HL-60 (cell line): ENCODE data around the gene C15orf40.

Experiments
- DNase-seq, 2 experiments: peaks; one replicate each; pipeline ENCODE4 v3.0.0-alpha.2; 2010 to 2020; ENCODE audit warnings: low read depth in 1 of 2, low spot score in 1 of 2
- H3K27ac ChIP-seq: fragments of 250-450 bp; sonication (Bioruptor Pico); replicated peaks from 2 replicates; pipeline ENCODE4 v1.5.1; 2020; ENCODE audit warnings: mild to moderate bottlenecking, moderate library complexity
- H3K27me3 ChIP-seq: fragments of 250-450 bp; sonication (Bioruptor Pico); 2 replicates; pipeline ENCODE4 v1.5.1; 2021; ENCODE audit warnings: mild to moderate bottlenecking, moderate library complexity; ENCODE audit not compliant: insufficient read depth, poor library complexity, severe bottlenecking
- H3K4me3 ChIP-seq: replicated peaks from 2 replicates; pipeline ENCODE4 v1.5.1; 2011; ENCODE audit warnings: mild to moderate bottlenecking, control low read depth, low read length; ENCODE audit not compliant: insufficient read depth
- GABPA ChIP-seq: IDR thresholded peaks from 2 replicates; pipeline ENCODE4 v1.6.1; 2012; ENCODE audit warnings: low read depth
- POLR2AphosphoS5 ChIP-seq: IDR thresholded peaks from 2 replicates; pipeline ENCODE4 v1.6.1; 2012; ENCODE audit warnings: low read depth
- SPI1 ChIP-seq: IDR thresholded peaks from 2 replicates; pipeline ENCODE4 v1.6.1; 2012; ENCODE audit warnings: low read depth, mild to moderate bottlenecking, borderline replicate concordance
- TF ChIP-seq, protein P1 (sequence below): IDR thresholded peaks from one replicate; pipeline ENCODE4 v1.5.1; 2011; ENCODE audit warnings: low read length, control low read depth, inconsistent platforms; ENCODE audit not compliant: insufficient read depth
- TF ChIP-seq, protein P2 (sequence below): IDR thresholded peaks from 2 replicates; pipeline ENCODE4 v1.6.1; 2012; ENCODE audit warnings: low read depth; ENCODE audit not compliant: insufficient replicate concordance

The C15orf40 gene

DNA sequence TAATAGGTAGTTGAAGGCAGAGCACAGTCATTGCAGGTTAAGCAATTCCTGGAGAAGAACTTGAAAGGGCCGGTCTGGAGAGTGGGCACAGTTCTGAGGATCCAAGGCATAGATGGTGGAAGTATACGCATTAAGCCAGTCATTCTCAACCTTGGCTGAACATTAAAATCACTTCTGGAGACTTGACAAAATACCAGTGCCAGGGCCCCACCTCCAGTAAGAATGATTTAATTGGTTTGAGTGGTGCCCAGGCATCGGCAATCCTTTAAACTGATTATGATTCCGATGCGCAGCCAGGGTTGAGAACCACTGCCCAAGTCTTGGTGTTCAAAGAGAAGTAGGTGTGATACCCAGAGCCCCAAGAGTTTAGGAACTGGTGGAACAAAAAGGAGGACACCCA, 52.0 kb downstream of the C15orf40 start:
- TF ChIP-seq, protein P1, sequence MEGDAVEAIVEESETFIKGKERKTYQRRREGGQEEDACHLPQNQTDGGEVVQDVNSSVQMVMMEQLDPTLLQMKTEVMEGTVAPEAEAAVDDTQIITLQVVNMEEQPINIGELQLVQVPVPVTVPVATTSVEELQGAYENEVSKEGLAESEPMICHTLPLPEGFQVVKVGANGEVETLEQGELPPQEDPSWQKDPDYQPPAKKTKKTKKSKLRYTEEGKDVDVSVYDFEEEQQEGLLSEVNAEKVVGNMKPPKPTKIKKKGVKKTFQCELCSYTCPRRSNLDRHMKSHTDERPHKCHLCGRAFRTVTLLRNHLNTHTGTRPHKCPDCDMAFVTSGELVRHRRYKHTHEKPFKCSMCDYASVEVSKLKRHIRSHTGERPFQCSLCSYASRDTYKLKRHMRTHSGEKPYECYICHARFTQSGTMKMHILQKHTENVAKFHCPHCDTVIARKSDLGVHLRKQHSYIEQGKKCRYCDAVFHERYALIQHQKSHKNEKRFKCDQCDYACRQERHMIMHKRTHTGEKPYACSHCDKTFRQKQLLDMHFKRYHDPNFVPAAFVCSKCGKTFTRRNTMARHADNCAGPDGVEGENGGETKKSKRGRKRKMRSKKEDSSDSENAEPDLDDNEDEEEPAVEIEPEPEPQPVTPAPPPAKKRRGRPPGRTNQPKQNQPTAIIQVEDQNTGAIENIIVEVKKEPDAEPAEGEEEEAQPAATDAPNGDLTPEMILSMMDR, result no peak
- no peak for TF ChIP-seq POLR2AphosphoS5
- TF ChIP-seq, protein P2, sequence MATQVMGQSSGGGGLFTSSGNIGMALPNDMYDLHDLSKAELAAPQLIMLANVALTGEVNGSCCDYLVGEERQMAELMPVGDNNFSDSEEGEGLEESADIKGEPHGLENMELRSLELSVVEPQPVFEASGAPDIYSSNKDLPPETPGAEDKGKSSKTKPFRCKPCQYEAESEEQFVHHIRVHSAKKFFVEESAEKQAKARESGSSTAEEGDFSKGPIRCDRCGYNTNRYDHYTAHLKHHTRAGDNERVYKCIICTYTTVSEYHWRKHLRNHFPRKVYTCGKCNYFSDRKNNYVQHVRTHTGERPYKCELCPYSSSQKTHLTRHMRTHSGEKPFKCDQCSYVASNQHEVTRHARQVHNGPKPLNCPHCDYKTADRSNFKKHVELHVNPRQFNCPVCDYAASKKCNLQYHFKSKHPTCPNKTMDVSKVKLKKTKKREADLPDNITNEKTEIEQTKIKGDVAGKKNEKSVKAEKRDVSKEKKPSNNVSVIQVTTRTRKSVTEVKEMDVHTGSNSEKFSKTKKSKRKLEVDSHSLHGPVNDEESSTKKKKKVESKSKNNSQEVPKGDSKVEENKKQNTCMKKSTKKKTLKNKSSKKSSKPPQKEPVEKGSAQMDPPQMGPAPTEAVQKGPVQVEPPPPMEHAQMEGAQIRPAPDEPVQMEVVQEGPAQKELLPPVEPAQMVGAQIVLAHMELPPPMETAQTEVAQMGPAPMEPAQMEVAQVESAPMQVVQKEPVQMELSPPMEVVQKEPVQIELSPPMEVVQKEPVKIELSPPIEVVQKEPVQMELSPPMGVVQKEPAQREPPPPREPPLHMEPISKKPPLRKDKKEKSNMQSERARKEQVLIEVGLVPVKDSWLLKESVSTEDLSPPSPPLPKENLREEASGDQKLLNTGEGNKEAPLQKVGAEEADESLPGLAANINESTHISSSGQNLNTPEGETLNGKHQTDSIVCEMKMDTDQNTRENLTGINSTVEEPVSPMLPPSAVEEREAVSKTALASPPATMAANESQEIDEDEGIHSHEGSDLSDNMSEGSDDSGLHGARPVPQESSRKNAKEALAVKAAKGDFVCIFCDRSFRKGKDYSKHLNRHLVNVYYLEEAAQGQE, result no peak
- no peak for TF ChIP-seq SPI1
- no peak for TF ChIP-seq GABPA

DNA sequence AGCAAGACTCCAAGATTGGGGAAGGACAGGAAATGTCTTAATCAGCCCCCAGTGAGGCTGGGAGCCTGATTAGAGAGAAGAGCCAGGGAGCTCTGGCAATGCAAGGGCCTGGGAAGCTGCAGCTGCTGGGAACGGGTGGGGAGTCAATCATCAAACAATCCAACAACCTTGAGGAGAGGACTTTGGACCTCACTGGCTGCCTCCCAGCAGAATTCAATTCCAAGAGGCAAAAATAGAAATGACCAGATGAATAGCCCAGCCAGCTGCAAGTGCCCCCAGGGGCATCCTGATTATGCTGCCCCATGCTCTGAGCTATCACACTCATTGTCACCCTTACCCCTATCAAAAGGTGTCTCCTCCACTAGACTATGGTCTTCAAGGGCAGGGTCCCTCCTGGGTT, 52.8 kb downstream of the C15orf40 start:
- no peak for DNase-seq
- H3K4me3 ChIP-seq, result no peak overlapping the region
- no peaks in the 10 kb centered on the region for H3K27me3 ChIP-seq
- TF ChIP-seq POLR2AphosphoS5 (no peak), GABPA (no peak), SPI1 (no peak)
- TF ChIP-seq, protein P1, result no peak
- TF ChIP-seq, protein P2, result no peak
- no peak overlapping the region for H3K27ac ChIP-seq

More for the DNA sequence above, 52.0 kb downstream of the C15orf40 start:
- Histone ChIP-seq H3K27me3 (no peaks in the 10 kb centered on the region), H3K27ac (no peak overlapping the region), H3K4me3 (no peak overlapping the region)
- no peak for DNase-seq

DNA sequence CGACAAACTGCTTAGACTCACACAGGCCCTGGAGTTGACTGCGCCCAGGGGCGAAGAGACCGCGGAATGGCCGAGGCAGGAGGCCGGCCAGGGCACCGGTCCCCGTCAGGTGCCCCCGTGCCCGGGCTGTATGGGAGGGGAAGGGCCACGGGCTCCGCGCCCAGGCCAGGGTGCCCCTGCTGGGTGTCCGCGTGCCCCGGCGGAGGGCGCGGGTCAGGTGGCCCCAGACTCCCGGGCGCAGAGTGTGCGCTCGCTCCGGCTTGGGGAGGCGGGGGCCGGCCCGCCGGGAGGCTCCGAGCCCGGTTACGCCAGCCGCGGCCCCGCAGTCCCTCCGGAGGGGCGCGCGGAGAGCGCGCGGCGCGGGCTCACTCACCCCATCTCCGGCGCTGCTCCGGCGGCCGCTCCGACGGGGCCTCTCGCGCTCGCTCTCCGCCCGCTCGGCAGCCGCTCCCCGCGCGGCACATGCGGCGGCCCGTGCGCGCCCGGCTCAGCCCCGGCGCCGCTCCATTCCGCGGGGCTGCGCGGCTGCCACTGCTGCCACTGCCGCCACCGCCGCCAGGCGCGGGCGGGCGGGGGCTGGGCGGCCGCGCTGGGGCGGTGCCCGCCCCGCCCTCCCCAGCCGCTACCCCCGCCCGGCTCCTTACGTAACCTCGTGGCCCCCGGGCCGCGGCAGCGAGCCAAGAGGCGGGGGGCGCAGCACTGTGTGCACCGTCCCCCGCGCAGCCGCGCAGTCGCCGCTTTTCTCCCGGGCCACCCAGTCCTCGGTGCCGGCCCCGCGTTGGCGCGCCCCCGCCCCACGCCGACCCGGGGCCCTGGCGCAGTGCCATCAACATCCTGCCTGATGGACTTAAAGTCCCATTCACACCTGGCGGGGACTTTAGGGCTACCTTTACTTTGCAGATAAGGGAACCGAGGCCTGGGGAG, 59.0 kb downstream of the C15orf40 start, which contains the start of gene HOMER2:
Gene HOMER2, minus strand, starts transcription at position 563 of the 924 bp plus-strand sequence. Its CDS starts 185 bp downstream, at position 378.
- Histone ChIP-seq H3K27ac (no peak within 1 kb of the TSS), H3K27me3 (peaks cover 20% of the 10 kb centered on the region), H3K4me3 (peak within 1 kb of the TSS; percentile 24)
- no peak for DNase-seq
- TF ChIP-seq POLR2AphosphoS5, result no peak
- TF ChIP-seq, protein P2, result no peak
- TF ChIP-seq, protein P1, result no peak
- no peak for TF ChIP-seq SPI1
- no peak for TF ChIP-seq GABPA
